G401.6 (cell line): Measurements from ENCODE around the gene GPR18.

ENCODE experiments used
- FAIRE-seq: peaks from 2 replicates; lab custom pipeline; 2012; peaks lifted over from hg19 to GRCh38; lab: Jason Lieb, UNC

The GPR18 gene

DNA sequence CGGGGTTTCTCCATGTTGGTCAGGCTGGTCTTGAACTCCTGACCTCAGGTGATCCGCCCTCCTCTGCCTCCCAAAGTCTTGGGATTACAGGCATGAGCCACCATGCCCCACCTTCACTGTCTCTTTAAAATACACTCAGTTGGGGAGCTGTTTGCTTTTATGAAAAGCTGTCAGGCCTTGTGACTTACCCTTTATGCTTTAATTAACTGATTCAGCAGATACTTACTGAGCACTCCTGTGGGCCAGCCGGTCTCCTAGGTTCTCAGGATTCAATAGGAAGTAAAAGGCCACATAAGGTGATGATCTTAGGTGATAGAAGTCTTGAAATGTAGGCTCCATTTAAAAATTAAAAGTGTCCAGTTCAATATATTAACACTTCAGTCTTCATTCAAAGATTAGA lies 50.0 kb downstream of the GPR18 start:
- FAIRE-seq: no peak

DNA sequence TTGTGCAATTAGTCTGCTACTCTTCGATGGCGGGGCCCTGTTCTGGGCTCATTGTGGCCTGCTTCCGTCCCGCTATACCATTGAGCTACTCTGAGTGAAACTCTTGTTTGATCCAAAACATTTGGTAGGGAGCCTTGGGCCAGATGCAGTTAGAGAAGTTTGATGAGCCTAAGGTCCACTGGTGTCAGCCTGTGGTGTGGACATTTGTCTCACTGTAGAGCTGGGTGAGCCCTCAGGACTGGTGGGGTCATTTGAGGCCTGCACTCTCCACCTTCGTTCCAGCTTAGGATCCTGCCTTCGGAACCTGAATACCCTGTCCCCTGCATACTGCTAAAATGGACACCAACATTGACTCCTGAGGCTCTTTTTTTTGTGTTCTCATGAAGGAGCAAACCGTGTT lies 50.7 kb downstream of the GPR18 start:
- no peak for FAIRE-seq

DNA sequence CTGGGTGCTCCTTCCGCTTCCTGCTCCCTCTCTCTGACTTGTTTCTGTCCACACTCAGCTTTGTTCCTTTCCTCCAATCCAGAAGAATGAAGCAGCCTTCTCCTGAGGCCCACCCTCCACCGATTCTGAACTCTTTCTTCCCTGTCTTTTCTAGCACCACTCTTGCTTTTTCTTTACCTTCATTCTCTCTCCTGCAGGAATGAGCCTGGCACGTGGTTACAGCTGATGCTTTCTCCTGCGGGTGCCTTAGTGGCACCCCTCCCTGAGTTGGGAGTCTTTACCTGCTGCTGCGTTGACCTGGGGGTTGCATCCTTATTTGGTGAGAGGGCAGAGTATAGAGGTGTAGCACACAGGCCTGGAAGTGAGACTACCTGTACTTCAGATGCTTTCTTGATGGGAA lies 51.3 kb downstream of the GPR18 start:
- no peak for FAIRE-seq

DNA sequence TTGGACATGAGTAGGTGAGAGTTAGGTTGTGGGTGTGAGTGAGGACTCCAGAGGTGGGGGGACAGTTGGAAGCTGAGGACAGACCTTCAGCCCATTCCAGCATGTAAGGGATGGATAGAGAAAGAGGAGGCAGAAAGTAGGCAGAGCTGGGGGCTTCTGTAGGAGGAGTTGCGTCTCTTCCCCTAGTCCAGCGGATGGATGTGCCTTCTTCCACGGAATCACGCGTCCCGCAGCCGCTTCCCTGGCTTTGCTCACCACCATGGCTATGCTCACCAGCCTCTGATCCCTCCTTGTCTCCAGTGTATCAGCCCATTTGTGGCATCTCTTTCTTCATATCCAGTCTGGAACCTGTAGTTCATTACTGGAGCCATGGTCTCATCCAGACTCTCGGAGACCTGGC lies 52.0 kb downstream of the GPR18 start:
- no peak for FAIRE-seq

DNA sequence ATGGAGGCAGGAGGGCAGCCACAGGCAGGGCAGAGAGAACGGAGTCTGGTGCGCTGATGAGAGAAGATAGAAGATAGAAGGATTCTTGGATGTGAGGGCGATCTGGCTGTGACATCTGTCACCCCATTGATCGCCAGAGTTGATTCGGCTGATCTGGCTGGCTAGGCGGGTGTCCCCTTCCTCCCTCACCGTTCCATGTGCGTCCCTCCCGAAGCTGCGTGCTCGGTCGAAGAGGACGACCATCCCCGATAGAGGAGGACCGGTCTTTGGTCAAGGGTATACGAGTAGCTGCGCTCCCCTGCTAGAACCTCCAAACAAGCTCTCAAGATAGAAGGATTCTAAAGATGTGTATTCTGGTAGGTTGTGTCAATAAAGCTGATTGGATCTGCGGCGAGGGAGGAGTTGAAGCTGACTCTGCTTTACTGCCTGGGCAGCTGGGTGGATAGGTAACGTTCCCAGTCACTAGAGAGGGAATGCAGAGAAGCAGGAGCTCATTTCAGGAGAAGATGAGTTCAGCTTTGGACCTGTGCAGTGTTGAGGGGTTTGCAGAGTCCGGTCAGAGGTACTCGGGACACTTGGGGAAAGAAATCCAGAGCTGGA lies 52.5 kb downstream of the GPR18 start:
- no peak for FAIRE-seq
